NCI-H1436 (cell line): ENCODE measurements around the gene ERBB4.

ENCODE experiments used
- DNase-seq: peaks from one replicate; lab custom pipeline; 2025; lab: John Stamatoyannopoulos, UW

ERBB4 gene

DNA sequence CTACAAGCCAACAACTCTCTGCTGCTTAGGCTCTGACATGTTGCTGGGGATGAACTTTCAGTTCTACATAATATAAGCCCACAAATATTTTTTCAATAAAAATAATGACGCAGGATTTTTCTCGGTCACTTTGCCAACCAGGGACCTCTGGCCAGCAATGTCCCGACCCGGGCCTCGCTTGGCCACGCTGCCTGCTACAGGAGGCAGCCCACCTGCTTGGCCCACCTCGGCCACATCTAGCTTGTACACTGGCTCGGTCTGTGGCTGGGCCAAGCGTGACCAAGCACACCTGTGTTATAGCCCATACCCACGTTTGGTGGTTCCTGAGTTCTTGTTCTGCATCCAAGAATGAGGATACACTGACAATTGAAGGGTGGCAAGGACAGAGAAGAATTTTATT, 1208.7 kb downstream of the ERBB4 start:
- DNase-seq: no peak

DNA sequence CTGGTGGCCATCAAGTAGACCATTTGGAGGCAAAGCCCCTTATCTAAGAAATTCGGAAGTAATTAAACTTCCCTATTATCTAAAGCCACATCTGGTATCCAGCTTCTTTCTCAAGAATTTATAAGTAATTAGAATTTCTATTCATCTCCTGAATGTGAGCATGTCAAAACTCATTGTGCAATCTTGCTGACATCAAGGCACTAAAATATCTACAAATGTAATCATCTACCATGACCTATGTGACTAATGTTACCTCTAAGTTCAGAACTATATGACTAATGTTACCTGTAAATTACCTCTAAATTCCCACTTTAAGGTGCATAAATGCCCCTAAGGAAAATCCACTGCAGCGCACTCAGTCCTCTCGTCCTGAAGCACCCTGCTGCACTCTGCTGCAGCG, 1209.2 kb downstream of the ERBB4 start:
- DNase-seq: no peak

DNA sequence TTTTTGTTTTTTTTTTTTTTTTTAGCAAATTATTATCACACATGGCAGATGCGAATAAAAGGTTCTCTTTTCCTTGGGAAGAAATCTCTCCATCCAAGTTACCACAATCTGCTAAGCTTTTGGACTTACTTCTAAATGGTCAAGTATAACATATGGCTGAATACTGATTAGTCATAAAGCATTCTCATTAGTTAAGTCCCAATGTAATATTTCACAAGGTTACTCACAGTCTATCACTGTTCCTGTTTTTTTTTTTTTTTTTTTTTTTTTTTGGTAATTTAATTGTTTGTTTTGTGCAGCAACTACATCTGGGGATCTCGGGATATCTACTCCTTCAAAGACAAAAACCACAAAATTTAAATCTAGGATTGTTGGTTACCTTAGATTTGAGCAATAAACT, 1210.5 kb downstream of the ERBB4 start:
- no peak for DNase-seq
